ENCODE measurements around the gene AEN.

AEN gene

DNA sequence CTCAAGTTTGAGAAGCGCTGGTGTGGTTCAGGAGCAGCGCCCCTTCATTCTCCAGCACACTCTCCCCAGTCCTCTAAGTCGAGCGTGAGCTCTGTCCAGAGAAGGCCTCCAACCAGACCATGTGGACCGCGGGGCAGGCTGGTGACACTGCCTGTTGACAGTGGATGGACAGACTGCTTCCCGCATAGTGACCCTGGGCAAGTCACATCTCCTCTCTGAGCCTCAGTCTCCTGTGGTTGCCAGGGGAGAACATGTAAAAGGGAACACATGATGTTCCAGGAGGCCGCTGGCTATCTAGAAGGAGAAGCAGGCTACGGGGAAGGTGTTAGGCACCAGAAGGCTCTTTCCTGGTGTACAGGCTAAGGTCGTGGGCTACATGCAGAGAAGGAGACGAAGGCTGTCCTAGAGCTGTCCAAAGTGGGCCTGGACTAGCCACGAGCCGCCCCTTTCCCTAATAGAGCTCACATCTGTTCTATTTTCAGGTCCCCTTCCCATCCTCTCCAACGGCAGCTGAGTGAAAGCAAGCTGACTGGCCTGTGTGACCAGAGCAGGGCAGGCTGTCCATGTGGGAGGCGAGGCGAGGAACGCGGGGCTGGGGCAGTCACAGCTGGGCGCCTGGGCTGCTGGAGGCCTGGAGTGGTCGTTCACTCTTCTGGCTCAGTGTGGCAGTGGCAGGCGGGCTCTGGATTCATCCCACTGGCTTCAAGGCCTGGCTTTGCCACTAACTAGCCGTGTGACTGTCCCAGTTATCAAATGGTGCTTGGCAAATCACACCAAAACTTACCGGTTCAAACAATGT lies 28.8 kb downstream of the AEN start:
- H3K4me3 ChIP-seq (replicated peaks; ENCODE audit: low read depth, low read length) = no peak overlapping the region
- TF ChIP-seq CTCF (IDR thresholded peaks at IDR 0.05; ENCODE audit: low read depth, low read length, missing control alignments) = no peak
- DNase-seq (ENCODE audit: extremely low read depth, low read depth) = no peak

- no peak for TF ChIP-seq CTCF (IDR thresholded peaks at IDR 0.05; ENCODE audit: low read depth, low read length, missing control alignments)
These were observed 29.4 kb downstream of the AEN start for GRCh38 chr15:88650556-88650955.

DNA sequence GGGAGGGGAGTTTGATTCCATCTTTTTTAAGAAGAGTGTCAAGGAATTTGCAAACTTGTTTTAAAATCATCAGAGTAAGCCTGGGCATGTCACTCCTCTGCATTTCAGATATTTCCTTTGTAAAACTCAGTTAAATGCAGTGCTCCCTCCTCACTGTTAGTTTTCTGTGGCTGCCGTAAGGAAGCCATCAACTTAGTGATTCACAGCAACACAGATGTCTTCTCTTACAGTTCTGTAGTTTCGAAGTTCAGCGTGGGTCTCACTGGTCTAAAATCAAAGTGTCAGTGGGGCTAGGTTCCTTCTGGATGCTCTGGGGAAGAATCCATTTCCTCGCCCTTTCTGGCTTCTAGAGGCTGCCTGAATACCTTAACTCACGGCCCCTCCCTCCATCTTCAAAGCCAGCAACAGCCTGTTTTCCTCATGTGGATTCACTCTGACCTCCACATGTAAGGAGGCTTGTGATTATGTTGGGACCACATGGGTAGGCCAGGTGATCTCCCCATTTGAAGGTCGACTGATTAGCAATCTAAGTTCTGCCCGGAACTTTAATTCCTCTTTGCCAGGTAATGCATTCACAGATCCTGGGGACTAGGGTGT lies 30.1 kb downstream of the AEN start:
- DNase-seq (ENCODE audit: extremely low read depth, low read depth) = no peak
- H3K4me3 ChIP-seq (replicated peaks; ENCODE audit: low read depth, low read length) = no peak overlapping the region
- no peak for TF ChIP-seq CTCF (IDR thresholded peaks at IDR 0.05; ENCODE audit: low read depth, low read length, missing control alignments)

More at GRCh38 chr15:88650556-88650955, 29.4 kb downstream of the AEN start:
- H3K4me3 ChIP-seq (replicated peaks; ENCODE audit: low read depth, low read length) = no peak overlapping the region
- DNase-seq (ENCODE audit: extremely low read depth, low read depth) = no peak

DNA sequence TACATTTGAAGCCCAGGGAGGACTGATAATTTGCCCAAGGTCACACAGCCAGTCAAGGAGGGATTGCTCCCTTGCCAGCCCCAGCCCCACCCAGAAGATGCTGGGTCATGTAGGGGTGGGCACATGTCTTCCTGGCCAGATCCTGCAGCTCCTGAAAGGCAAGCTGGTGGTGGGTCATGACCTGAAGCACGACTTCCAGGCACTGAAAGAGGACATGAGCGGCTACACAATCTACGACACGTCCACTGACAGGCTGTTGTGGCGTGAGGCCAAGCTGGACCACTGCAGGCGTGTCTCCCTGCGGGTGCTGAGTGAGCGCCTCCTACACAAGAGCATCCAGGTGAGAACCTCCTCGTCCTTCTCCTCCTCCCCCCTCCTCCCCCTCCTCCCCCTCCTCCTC lies 30.8 kb downstream of the AEN start:
- no peak for TF ChIP-seq CTCF (IDR thresholded peaks at IDR 0.05; ENCODE audit: low read depth, low read length, missing control alignments)
- no peak overlapping the region for H3K4me3 ChIP-seq (replicated peaks; ENCODE audit: low read depth, low read length)
- DNase-seq (ENCODE audit: extremely low read depth, low read depth) = no peak

DNA sequence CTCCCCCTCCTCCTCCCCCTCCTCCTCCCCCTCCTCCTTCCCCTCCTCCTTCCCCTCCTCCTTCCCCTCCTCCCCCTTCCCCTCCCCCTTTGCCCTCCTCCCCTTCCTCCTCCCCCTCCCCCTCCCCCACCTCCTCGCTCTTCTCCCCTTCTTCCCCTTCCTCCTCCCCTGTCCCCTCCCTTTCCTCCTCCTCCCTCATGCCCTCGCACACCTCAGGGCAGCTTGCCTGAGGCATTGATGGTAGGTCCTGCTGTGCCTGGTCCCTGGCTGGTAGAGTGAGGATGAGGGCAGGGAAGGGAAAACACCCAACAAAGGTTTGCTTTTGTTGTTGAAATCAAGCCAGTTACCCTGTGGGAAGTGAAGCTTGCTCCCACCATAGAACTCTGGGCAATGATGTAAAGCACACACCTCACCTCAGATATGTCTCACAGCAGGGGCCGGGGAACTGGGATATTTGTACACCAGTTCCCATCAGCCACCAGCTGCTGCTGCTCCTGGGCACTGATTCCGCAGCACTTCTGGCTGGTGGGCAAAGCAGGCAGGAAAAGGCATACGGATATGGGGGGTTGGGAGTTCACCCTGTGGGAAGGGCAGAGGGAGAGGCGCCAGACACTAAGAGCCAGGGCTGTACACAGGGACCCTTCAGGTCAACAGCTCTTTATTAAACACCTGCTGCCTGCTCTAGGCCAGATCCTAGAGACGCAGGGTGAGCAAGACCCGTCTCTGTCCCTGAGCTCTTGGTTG lies 31.5 kb downstream of the AEN start:
- no peak for DNase-seq (ENCODE audit: extremely low read depth, low read depth)
- TF ChIP-seq CTCF (IDR thresholded peaks at IDR 0.05; ENCODE audit: low read depth, low read length, missing control alignments) = no peak

DNA sequence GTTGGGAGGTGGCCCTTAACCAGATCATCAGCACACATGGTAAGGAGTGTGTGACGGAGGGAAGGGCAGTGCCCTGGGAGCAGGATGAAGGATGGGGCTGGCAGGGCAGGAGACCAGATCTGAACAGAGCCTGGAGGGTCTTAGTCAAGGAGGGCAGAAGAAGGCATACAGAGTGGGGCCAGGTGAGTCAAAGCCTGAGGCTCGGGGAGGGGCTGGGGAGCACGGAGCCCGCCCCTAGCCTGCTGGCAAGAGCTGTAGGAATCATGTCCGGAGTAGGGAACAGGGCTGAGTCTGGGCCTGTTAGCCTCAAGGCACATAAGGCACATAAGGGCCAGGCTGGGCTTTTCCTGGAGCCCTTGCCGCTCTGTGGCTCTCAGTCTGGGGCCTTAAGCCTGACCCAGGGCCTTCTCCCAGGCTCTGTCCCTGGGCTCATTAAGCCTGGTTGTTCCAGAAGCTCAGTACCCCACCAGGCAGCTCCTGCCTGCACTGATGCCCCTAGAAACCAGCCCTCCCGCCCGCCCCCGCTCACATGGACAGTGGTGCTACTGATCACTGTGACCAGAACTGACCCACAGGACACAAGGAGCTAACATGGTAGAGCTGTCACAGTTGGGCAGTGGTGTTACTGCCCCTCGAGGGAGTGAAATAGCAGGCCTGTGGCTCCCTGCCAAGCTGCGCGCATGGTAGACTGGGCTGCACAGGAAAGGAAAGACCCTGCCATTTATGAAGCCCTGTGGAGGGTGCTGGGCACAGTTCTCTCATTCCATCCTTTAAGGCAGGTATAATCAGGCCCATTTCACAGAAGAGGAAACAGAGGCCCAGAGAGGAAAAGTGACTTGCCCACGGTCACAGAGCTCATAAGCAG lies 32.3 kb downstream of the AEN start:
- H3K4me3 ChIP-seq (replicated peaks; ENCODE audit: low read depth, low read length) = no peak overlapping the region
- DNase-seq (ENCODE audit: extremely low read depth, low read depth) = no peak
- no peak for TF ChIP-seq CTCF (IDR thresholded peaks at IDR 0.05; ENCODE audit: low read depth, low read length, missing control alignments)

More for the DNA sequence above, 31.5 kb downstream of the AEN start:
- no peak overlapping the region for H3K4me3 ChIP-seq (replicated peaks; ENCODE audit: low read depth, low read length)

Measured in HFF-Myc (cell line).